ENCODE measurements around the gene GLT1D1.
A peak's percentile ranks its signal among the peaks of the same experiment; 100 is the strongest.
"Not testable (repeated sequence)": the region's sequence is repeated elsewhere in the genome, so short reads cannot be mapped to it uniquely, and the experiment has no call there.

Gene GLT1D1

GRCh38 chr12:128820723-128821432, 32.4 kb upstream of the GLT1D1 start:
- no peak for DNase-seq

- DNase-seq, result no peak
Observed at GRCh38 chr12:128823216-128823915, 29.9 kb upstream of the GLT1D1 start.

GRCh38 chr12:128823916-128824839, 29.1 kb upstream of the GLT1D1 start, which contains the start of gene SLC15A4:
Gene SLC15A4, minus strand, starts transcription at chr12:128823958. Its CDS starts 15 bp downstream, at chr12:128823943.
- peak; percentile 76 for DNase-seq

DNA sequence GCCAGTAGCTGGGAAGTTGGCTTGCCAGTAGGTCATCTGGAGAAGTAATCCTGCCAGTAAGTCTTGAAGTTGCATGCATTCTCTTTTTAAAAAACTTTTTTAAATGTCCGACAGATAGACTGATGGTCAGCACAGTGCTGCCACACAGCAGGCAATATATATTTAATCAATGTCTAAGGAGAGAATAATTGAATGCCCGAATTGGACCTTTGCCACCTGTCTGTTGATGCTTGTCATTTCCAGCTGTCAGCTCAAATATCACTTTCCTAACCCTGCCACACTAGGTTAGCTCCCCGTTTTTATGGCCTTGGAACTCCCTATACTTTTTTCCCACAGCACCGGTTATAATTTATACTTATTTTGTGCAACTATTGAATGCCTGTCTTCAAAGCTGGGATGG, 27.4 kb upstream of the GLT1D1 start:
- no peak for DNase-seq

- no peak for DNase-seq
Observed at GRCh38 chr12:128827724-128828123, 25.6 kb upstream of the GLT1D1 start.

- no peak for DNase-seq
Observed at GRCh38 chr12:128829861-128830504, 23.3 kb upstream of the GLT1D1 start.

DNA sequence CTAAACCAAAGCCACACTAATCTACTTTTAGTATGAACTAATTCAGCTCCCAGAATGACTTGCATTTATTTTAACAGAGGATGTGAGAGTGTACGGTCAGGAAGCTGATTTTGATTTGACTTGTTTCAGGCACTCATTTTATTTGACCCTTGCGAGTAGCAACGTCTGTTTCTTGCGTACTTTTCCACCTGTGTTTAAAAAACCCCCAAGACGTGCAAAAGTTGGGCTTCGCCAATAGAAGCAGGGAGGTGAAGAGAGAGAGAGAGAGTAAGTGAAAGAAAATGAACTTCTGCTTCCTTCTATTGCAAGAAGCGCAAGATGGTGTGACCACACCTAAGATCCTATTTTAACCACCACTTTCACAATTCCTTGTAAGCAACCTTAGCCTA, 22.8 kb upstream of the GLT1D1 start:
- no peak for DNase-seq

DNA sequence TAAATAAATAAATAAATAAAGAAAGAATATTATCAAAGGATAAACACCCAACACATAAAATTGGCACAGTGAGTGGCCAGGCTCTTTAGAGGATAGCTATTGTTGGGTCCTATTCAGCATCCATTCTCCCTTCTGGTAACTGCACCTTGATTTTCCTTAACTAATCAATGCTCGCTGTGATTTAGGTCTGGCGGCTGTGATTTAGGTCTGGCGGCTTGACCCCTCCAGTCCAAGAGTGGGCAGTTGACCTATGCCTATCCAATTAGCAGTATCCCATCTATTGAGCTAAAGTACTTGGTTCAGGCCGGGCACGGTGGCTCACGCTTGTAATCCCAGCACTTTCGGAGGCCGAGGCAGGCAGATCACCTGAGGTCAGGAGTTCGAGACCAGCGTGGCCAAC, 19.9 kb upstream of the GLT1D1 start:
- no peak for DNase-seq

DNA sequence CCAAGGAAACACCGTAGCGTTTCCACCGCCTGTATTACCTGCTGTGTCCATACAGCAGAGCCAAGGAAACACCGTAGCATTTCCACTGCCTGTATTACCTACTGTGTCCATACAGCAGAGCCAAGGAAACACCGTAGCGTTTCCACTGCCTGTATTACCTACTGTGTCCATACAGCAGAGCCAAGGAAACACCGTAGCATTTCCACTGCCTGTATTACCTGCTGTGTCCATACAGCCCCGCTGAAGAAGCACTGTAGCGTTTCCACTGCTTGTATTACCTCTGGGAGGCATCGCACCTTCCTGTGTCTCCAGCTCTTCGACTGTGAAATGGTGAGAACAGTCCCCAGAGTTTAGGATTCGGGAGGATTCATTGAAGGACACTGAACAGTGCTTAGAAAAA, 13.4 kb upstream of the GLT1D1 start:
- not testable (repeated sequence) for DNase-seq

GRCh38 chr12:128840862-128841468, 12.3 kb upstream of the GLT1D1 start:
- no peak for DNase-seq

- DNase-seq, result no peak
Observed at GRCh38 chr12:128842579-128842978, 10.7 kb upstream of the GLT1D1 start.

- no peak for DNase-seq
Observed at GRCh38 chr12:128843538-128843937, 9.7 kb upstream of the GLT1D1 start.

DNA sequence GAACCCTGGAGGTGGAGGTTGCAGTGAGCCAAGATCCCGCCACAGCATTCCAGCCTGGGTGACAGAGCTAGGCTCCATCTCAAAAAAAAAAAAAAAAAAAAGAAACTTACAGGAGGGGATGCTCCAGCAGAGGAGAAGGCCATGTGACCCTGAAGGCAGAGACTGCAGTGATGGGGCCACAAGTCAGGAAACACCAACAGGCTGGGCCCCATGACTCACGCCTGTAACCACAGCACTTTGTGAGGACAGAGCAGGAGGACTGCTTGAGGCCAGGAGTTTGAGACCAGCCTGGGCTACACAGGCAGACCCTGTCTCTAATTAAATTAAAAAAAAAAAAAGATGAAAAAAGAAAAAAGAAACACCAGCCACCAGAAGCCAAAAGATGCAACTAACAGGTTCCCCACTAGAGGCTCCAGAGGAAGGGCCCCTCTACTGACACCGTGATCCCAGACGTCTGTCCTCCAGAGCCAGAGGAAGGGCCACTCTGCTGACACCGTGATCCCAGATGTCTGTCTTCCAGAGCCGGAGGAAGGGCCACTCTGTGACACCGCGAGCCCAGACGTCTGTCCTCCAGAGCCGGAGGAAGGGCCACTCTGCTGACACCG, 9.1 kb upstream of the GLT1D1 start:
- DNase-seq, result no peak

- not testable (repeated sequence) for DNase-seq
Observed at GRCh38 chr12:128846671-128847070, 6.6 kb upstream of the GLT1D1 start.

DNA sequence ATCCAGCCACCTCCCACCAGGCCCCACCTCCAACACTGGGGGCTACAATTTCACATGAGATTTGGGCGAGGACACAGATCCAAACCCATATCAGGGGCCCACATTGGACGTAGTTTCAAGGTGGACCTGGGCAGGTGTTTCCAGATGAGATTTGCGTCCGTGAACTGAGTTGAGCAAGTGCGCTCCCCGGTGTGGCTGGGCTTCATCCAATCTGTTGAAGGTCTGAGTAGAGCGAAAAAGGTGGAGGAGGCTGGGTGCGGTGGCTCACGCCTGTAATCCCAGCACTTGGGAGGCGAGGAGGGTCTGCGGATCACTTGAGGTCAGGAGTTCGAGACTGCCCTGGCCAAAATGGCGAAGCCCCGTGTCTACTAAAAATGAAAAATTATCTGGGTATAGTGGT, 4.9 kb upstream of the GLT1D1 start:
- DNase-seq, result no peak

- DNase-seq, result not testable (repeated sequence)
Observed at GRCh38 chr12:128849806-128850205, 3.5 kb upstream of the GLT1D1 start.

GRCh38 chr12:128850400-128850799, 2.9 kb upstream of the GLT1D1 start:
- DNase-seq, result no peak

- not testable (repeated sequence) for DNase-seq
Observed at GRCh38 chr12:128851429-128851828, 1.8 kb upstream of the GLT1D1 start.

GRCh38 chr12:128852026-128852698, 1.1 kb upstream of the GLT1D1 start:
- DNase-seq, result no peak

GRCh38 chr12:128853600-128854197, 421 bp downstream of the GLT1D1 start:
- DNase-seq, result no peak
